ENCODE results near the gene TMPRSS6. TPM values are rescaled to one million over a fixed set of nuclear protein-coding genes. Genes with fewer than 3 reads are reported as not detected.

The TMPRSS6 gene
- total and polyA plus RNA-seq, 2 of the 13 experiments (the other 11 are each of a cell fraction or from before 2014, with no cell fraction given): 4.2 to 4.8 TPM

DNA sequence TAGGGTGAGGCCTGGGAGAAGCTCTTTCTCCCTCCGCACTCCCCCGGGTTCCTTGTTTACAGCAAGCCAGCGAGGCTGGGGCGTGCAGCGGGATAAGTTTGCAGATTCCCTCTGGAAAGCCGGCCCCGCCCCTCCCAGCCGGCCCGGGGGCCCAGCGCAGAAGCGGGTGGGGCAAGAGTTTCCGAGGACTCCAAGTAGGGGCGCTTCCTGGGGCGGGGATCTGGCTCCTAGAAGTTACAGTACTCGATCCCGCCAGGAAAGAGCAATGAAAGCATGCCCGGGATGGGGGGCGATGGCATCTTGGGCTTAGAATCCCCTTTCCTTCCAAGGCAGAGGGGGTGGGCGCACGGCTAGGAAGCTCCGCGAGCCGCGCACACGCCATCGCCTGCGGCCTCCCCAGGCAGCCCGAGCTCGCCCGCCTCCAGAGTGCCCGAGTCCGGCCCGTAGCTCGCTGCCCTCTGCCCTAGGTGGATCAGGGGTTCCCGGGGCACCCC, 90.7 kb downstream of the TMPRSS6 start (continued):
- TF ChIP-seq, protein P1, sequence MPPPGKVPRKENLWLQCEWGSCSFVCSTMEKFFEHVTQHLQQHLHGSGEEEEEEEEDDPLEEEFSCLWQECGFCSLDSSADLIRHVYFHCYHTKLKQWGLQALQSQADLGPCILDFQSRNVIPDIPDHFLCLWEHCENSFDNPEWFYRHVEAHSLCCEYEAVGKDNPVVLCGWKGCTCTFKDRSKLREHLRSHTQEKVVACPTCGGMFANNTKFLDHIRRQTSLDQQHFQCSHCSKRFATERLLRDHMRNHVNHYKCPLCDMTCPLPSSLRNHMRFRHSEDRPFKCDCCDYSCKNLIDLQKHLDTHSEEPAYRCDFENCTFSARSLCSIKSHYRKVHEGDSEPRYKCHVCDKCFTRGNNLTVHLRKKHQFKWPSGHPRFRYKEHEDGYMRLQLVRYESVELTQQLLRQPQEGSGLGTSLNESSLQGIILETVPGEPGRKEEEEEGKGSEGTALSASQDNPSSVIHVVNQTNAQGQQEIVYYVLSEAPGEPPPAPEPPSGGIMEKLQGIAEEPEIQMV (CRISPR knock-in tag; IDR thresholded peaks at IDR 0.05; ENCODE audit: low read depth): no peak
- TF ChIP-seq ZNF75D (CRISPR knock-in tag; IDR thresholded peaks at IDR 0.05; ENCODE audit: borderline replicate concordance) (no peak), HDAC2 (CRISPR knock-in tag; IDR thresholded peaks at IDR 0.05) (no peak), STAT5B (CRISPR knock-in tag; IDR thresholded peaks at IDR 0.05) (no peak), ZNF431 (CRISPR knock-in tag; IDR thresholded peaks at IDR 0.05; ENCODE audit: borderline replicate concordance, low read depth) (0 out of 2 replicates have a peak, but pooled peaks have one; percentile 25), PAX8 (CRISPR knock-in tag; IDR thresholded peaks at IDR 0.05; ENCODE audit: borderline replicate concordance) (no peak), MBD4 (IDR thresholded peaks at IDR 0.05; ENCODE audit: borderline replicate concordance, low read length) (no peak), POLR2G (IDR thresholded peaks at IDR 0.05; ENCODE audit: low read depth, low read length) (peak; percentile 0; the same call in 1 of the 2 replicates), MTF1 (CRISPR knock-in tag; IDR thresholded peaks at IDR 0.05) (no peak), ISL2 (CRISPR knock-in tag; IDR thresholded peaks at IDR 0.05) (no peak), GTF3A (CRISPR knock-in tag; conservative IDR thresholded peaks at IDR 0.05) (no peak), SOX13 (IDR thresholded peaks at IDR 0.05) (no peak), SOX13 (CRISPR knock-in tag; conservative IDR thresholded peaks at IDR 0.05 in 1 of 2, IDR thresholded peaks at IDR 0.05 in 1 of 2) (no peak), ZSCAN9 (CRISPR knock-in tag; IDR thresholded peaks at IDR 0.05; ENCODE audit: borderline replicate concordance) (no peak), ZNF34 (CRISPR knock-in tag; IDR thresholded peaks at IDR 0.05; ENCODE audit: borderline replicate concordance) (peak; percentile 47; the same call in 1 of the 2 replicates), ZNF121 (CRISPR knock-in tag; IDR thresholded peaks at IDR 0.05) (no peak), ZNF780A (CRISPR knock-in tag; IDR thresholded peaks at IDR 0.05) (no peak), ZNF367 (CRISPR knock-in tag; IDR thresholded peaks at IDR 0.05; ENCODE audit: borderline replicate concordance) (no peak), MIER2 (CRISPR knock-in tag; IDR thresholded peaks at IDR 0.05) (no peak), CHCHD3 (CRISPR knock-in tag; IDR thresholded peaks at IDR 0.05) (no peak), ZNF136 (CRISPR knock-in tag; IDR thresholded peaks at IDR 0.05; ENCODE audit: low read depth) (0 out of 2 replicates have a peak, but pooled peaks have one; percentile 49), ZNF496 (CRISPR knock-in tag; IDR thresholded peaks at IDR 0.05; ENCODE audit: insufficient replicate concordance) (no peak), CREB1 (IDR thresholded peaks at IDR 0.05) (no peak), CREB1 (CRISPR knock-in tag; IDR thresholded peaks at IDR 0.05) (no peak), GABPB1 (CRISPR knock-in tag; IDR thresholded peaks at IDR 0.05) (peak; percentile 45; the same call in 1 of the 2 replicates), CAMTA2 (CRISPR knock-in tag; IDR thresholded peaks at IDR 0.05; ENCODE audit: borderline replicate concordance) (no peak)
- TF ChIP-seq, protein P2, sequence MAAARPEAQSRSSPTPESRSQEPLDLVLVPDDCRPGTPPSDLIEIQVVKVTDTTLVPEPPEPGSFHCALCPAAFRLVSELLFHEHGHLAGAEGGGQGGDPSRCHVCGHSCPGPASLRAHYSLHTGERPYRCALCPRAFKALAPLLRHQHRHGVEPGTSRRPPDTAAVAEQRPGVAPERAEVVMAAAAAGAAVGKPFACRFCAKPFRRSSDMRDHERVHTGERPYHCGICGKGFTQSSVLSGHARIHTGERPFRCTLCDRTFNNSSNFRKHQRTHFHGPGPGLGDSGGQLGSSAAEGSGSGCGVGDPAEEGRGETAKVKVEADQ (CRISPR knock-in tag; IDR thresholded peaks at IDR 0.05; ENCODE audit: borderline replicate concordance): peak; percentile 35; the same call in 1 of the 2 replicates
- TF ChIP-seq, protein P3, sequence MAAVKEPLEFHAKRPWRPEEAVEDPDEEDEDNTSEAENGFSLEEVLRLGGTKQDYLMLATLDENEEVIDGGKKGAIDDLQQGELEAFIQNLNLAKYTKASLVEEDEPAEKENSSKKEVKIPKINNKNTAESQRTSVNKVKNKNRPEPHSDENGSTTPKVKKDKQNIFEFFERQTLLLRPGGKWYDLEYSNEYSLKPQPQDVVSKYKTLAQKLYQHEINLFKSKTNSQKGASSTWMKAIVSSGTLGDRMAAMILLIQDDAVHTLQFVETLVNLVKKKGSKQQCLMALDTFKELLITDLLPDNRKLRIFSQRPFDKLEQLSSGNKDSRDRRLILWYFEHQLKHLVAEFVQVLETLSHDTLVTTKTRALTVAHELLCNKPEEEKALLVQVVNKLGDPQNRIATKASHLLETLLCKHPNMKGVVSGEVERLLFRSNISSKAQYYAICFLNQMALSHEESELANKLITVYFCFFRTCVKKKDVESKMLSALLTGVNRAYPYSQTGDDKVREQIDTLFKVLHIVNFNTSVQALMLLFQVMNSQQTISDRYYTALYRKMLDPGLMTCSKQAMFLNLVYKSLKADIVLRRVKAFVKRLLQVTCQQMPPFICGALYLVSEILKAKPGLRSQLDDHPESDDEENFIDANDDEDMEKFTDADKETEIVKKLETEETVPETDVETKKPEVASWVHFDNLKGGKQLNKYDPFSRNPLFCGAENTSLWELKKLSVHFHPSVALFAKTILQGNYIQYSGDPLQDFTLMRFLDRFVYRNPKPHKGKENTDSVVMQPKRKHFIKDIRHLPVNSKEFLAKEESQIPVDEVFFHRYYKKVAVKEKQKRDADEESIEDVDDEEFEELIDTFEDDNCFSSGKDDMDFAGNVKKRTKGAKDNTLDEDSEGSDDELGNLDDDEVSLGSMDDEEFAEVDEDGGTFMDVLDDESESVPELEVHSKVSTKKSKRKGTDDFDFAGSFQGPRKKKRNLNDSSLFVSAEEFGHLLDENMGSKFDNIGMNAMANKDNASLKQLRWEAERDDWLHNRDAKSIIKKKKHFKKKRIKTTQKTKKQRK (IDR thresholded peaks at IDR 0.05; ENCODE audit: low read length): no peak
